Liver (tissue), 9 donors: ENCODE measurements around the gene LSM12. TPM values are rescaled to one million over a fixed set of nuclear protein-coding genes. Genes with fewer than 3 reads are reported as not detected.

Experiments
- DNase-seq: peaks from one replicate; pipeline ENCODE4 v3.0.0-alpha.2; 2017; ENCODE audit warnings: low spot score
- H3K27ac ChIP-seq, 2 donors: one replicate each; pipeline ENCODE4 v1.7.0; 2013; ENCODE audit warnings: inconsistent platforms in 2 of 2, low read length in 2 of 2, control low read depth in 1 of 2, low read depth in 1 of 2, mild to moderate bottlenecking in 1 of 2
- H3K27me3 ChIP-seq, 4 donors: one replicate each; pipeline versions ENCODE4 v1.6.1 to v1.7.0; 2013; ENCODE audit warnings: low read length in 3 of 4, inconsistent platforms in 1 of 4, mild to moderate bottlenecking in 1 of 4, moderate library complexity in 1 of 4; ENCODE audit not compliant: control insufficient read depth in 4 of 4, insufficient read depth in 4 of 4
- H3K36me3 ChIP-seq, 4 donors: one replicate each; pipeline versions ENCODE4 v1.6.1 to v1.7.0; 2013; ENCODE audit warnings: low read length in 3 of 4, mild to moderate bottlenecking in 3 of 4, low read depth in 1 of 4, moderate library complexity in 1 of 4; ENCODE audit not compliant: control insufficient read depth in 4 of 4, insufficient read depth in 3 of 4
- H3K4me1 ChIP-seq, 4 donors: one replicate each; pipeline versions ENCODE4 v1.6.1 to v1.7.0; 2013; ENCODE audit warnings: low read length in 3 of 4, mild to moderate bottlenecking in 3 of 4, moderate library complexity in 1 of 4; ENCODE audit not compliant: control insufficient read depth in 4 of 4, insufficient read depth in 4 of 4
- H3K4me3 ChIP-seq, 3 donors: one replicate each; pipeline versions ENCODE4 v1.6.1 to v1.7.0; 2013; ENCODE audit warnings: low read length in 3 of 3, control low read depth in 1 of 3, low read depth in 1 of 3, mild to moderate bottlenecking in 1 of 3
- H3K9ac ChIP-seq, 2 donors: one replicate each; pipeline ENCODE4 v1.7.0; 2013; ENCODE audit warnings: low read length in 2 of 2, mild to moderate bottlenecking in 2 of 2, moderate library complexity in 2 of 2, control low read depth in 1 of 2, low read depth in 1 of 2
- H3K9me3 ChIP-seq, 4 donors: one replicate each; pipeline versions ENCODE4 v1.6.1 to v1.7.0; 2013; ENCODE audit warnings: low read length in 3 of 4; ENCODE audit not compliant: control insufficient read depth in 4 of 4
- ATF3 ChIP-seq: IDR thresholded peaks from 2 replicates; pipeline ENCODE4 v1.6.1; 2016; ENCODE audit warnings: antibody characterized with exemption
- CTCF ChIP-seq: fragments of 150-350 bp; IDR thresholded peaks from 2 replicates; pipeline ENCODE4 v1.5.1; 2017; ENCODE audit warnings: improper control_type of control experiment, low read depth, low read length; ENCODE audit not compliant: missing input control
- EGR1 ChIP-seq, 2 donors: IDR thresholded peaks; 2 replicates each; pipeline ENCODE4 v1.6.1; 2016 to 2018; ENCODE audit warnings: antibody characterized with exemption in 2 of 2, low read depth in 2 of 2
- FOXA1 ChIP-seq: IDR thresholded peaks from 2 replicates; pipeline ENCODE4 v1.6.1; 2016; ENCODE audit warnings: antibody characterized with exemption
- FOXA2 ChIP-seq: IDR thresholded peaks from 2 replicates; pipeline ENCODE4 v1.6.1; 2016; ENCODE audit warnings: antibody characterized with exemption
- HNF4A ChIP-seq, 2 donors: conservative IDR thresholded peaks; 2 replicates each; pipeline ENCODE4 v1.6.1; 2016; ENCODE audit warnings: antibody characterized with exemption in 2 of 2, mild to moderate bottlenecking in 2 of 2
- HNF4G ChIP-seq: IDR thresholded peaks from 2 replicates; pipeline ENCODE4 v1.6.1; 2016; ENCODE audit warnings: antibody characterized with exemption
- JUND ChIP-seq, 2 donors: IDR thresholded peaks; 2 replicates each; pipeline ENCODE4 v1.6.1; 2016; ENCODE audit warnings: antibody characterized with exemption in 2 of 2
- NR2F2 ChIP-seq: IDR thresholded peaks from 2 replicates; pipeline ENCODE4 v1.6.1; 2016; ENCODE audit warnings: antibody characterized with exemption
- RAD21 ChIP-seq, 2 donors: IDR thresholded peaks; 2 replicates each; pipeline ENCODE4 v1.6.1; 2016; ENCODE audit warnings: antibody characterized with exemption in 2 of 2, mild to moderate bottlenecking in 2 of 2
- REST ChIP-seq: IDR thresholded peaks from 2 replicates; pipeline ENCODE4 v1.6.1; 2016; ENCODE audit warnings: antibody characterized with exemption, mild to moderate bottlenecking
- RXRA ChIP-seq, 2 donors: IDR thresholded peaks; 2 replicates each; pipeline ENCODE4 v1.6.1; 2017 to 2018; ENCODE audit warnings: antibody characterized with exemption in 2 of 2, mild to moderate bottlenecking in 1 of 2
- SP1 ChIP-seq: IDR thresholded peaks from 2 replicates; pipeline ENCODE4 v1.6.1; 2018; ENCODE audit warnings: antibody characterized with exemption, mild to moderate bottlenecking
- TAF1 ChIP-seq: conservative IDR thresholded peaks from 2 replicates; pipeline ENCODE4 v1.6.1; 2016; ENCODE audit warnings: antibody characterized with exemption, mild to moderate bottlenecking
- YY1 ChIP-seq: IDR thresholded peaks from 2 replicates; pipeline ENCODE4 v1.6.1; 2016; ENCODE audit warnings: antibody characterized with exemption, mild to moderate bottlenecking
- ZBTB33 ChIP-seq: IDR thresholded peaks from 2 replicates; pipeline ENCODE4 v1.6.1; 2016; ENCODE audit warnings: antibody characterized with exemption
- WGBS: extraction: QIAGEN DNeasy Blood & Tissue Kit; methylation state at CpG from one replicate; pipeline ENCODE4 v1.1.7; 2013; 5-methylcytosine and 5-hydroxymethylcytosine counted together
- polyA plus RNA-seq, 2 donors: library from polyadenylated mRNA; stranded (reverse) in 1 of 2; unstranded in 1 of 2; fragments of 200-250 nt in 1 of 2; fragments of >200 nt in 1 of 2; fragmentation: Nextera tagmentation in 1 of 2; extraction: Ambion mirVana in 1 of 2; gene quantifications; one replicate each; pipeline versions ENCODE4 v1.2.1 to v1.2.3, GENCODE V29; 2013 to 2015
- total RNA-seq, 2 donors: library from RNA; depleted of rRNA; stranded (reverse); fragments of >200 nt; gene quantifications; one replicate each; pipeline ENCODE4 v1.2.3, GENCODE V29; 2014
- TF ChIP-seq, protein P1 (sequence below): IDR thresholded peaks from 2 replicates; pipeline ENCODE4 v1.6.1; 2016; ENCODE audit warnings: antibody characterized with exemption
- donor health status: healthy.
- donor health status: healthy.
- donor health status: healthy.
- donor health status: healthy.
- donor health status: healthy.

LSM12 gene
- total and polyA plus RNA-seq, 4 donors = 12.1 to 31.9 (median 15.1) TPM

- TF ChIP-seq TAF1 = no peak
- TF ChIP-seq JUND (IDR thresholded peaks at IDR 0.05) = no peak
- TF ChIP-seq SP1 = no peak
- no peak for TF ChIP-seq FOXA1
- no peak for TF ChIP-seq EGR1 (IDR thresholded peaks at IDR 0.05; ENCODE audit: low read depth in 2 of 2)
- no peak for TF ChIP-seq REST
- no peak for TF ChIP-seq NR2F2
- TF ChIP-seq RXRA (IDR thresholded peaks at IDR 0.05) = no peak
- no peak for TF ChIP-seq YY1
- TF ChIP-seq CTCF = no peak
- TF ChIP-seq FOXA2 = no peak
- no peak for TF ChIP-seq RAD21 (IDR thresholded peaks at IDR 0.05)
- no peak for TF ChIP-seq HNF4A (conservative IDR thresholded peaks at IDR 0.05)
- TF ChIP-seq ATF3 = no peak
- TF ChIP-seq HNF4G = no peak
- TF ChIP-seq ZBTB33 = no peak
- WGBS = 93% methylated on average over 3 of the region's 3 CpGs
- Histone ChIP-seq H3K4me1 (peaks cover 22 to 69% (median 49%) of the 10 kb centered on the region in 4 donors), H3K4me3 (no peak overlapping the region), H3K27ac (no peak overlapping the region), H3K9me3 (no peaks in the 10 kb centered on the region), H3K27me3 (no peaks in the 10 kb centered on the region), H3K36me3 (no peaks in the 10 kb centered on the region), H3K9ac (no peak overlapping the region)
- DNase-seq = no peak
Measured at GRCh38 chr17:44105483-44105882, 39.0 kb upstream of the LSM12 start.

GRCh38 chr17:44102849-44103622 lies 36.6 kb upstream of the LSM12 start:
- no peaks in the 10 kb centered on the region for H3K9me3 ChIP-seq
- no peak overlapping the region for H3K27ac ChIP-seq
- DNase-seq = no peak
- H3K9ac ChIP-seq = no peak overlapping the region
- H3K4me3 ChIP-seq = no peak overlapping the region
- WGBS = 87% methylated on average over 16 of the region's 16 CpGs
- H3K36me3 ChIP-seq = no peaks in the 10 kb centered on the region
- H3K4me1 ChIP-seq = peaks cover 8 to 57% (median 33%) of the 10 kb centered on the region in 4 donors
- H3K27me3 ChIP-seq = no peaks in the 10 kb centered on the region
- TF ChIP-seq RAD21 (IDR thresholded peaks at IDR 0.05) (no peak), ATF3 (no peak), JUND (IDR thresholded peaks at IDR 0.05) (no peak), ZBTB33 (no peak), RXRA (IDR thresholded peaks at IDR 0.05) (no peak), FOXA1 (no peak), YY1 (no peak), TAF1 (no peak), FOXA2 (no peak), EGR1 (IDR thresholded peaks at IDR 0.05; ENCODE audit: low read depth in 2 of 2) (no peak), SP1 (no peak), NR2F2 (no peak), HNF4G (no peak), HNF4A (conservative IDR thresholded peaks at IDR 0.05) (no peak), CTCF (no peak)
- TF ChIP-seq, protein P1, sequence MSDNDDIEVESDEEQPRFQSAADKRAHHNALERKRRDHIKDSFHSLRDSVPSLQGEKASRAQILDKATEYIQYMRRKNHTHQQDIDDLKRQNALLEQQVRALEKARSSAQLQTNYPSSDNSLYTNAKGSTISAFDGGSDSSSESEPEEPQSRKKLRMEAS = no peak
